GM23338 (cell line): ENCODE data around the gene PSMB10. TPM values are rescaled to one million over a fixed set of nuclear protein-coding genes. Genes with fewer than 3 reads are reported as not detected.
A peak's percentile ranks its signal among the peaks of the same experiment; 100 is the strongest.

Experiments
- ATAC-seq: fragments of 200-7000 bp; cut with Tn5 transposase; 3 replicates; pipeline ENCODE4 v1.9.1; 2020
- DNase-seq: peaks from one replicate; pipeline ENCODE4 v3.0.0-alpha.2; 2015; ENCODE audit warnings: low spot score
- H2AFZ ChIP-seq: fragments of 200-600 bp; sonication (generic); 2 replicates; pipeline ENCODE4 v1.8.0; 2016; ENCODE audit warnings: antibody characterized with exemption, mild to moderate bottlenecking, moderate library complexity
- H3F3A ChIP-seq: fragments of 200-600 bp; sonication (generic); replicated peaks from 2 replicates; pipeline ENCODE4 v1.8.0; 2017; ENCODE audit warnings: antibody characterized with exemption, mixed run types, low read depth
- H3K27ac ChIP-seq: fragments of 200-600 bp; sonication (generic); 2 replicates; pipeline ENCODE4 v1.6.1; 2016; ENCODE audit warnings: low read depth
- H3K27me3 ChIP-seq: fragments of 200-600 bp; sonication (generic); 2 replicates; pipeline ENCODE4 v1.8.0; 2016; ENCODE audit warnings: mild to moderate bottlenecking, mixed run types, moderate library complexity; ENCODE audit not compliant: insufficient read depth
- H3K36me3 ChIP-seq: fragments of 200-600 bp; sonication (generic); 2 replicates; pipeline ENCODE4 v1.8.0; 2016; ENCODE audit warnings: mild to moderate bottlenecking; ENCODE audit not compliant: insufficient read depth
- H3K4me1 ChIP-seq: fragments of 200-600 bp; sonication (generic); 2 replicates; pipeline ENCODE4 v1.8.0; 2016; ENCODE audit warnings: mild to moderate bottlenecking, moderate library complexity; ENCODE audit not compliant: insufficient read depth
- H3K4me2 ChIP-seq: fragments of 200-600 bp; sonication (generic); 2 replicates; pipeline ENCODE4 v1.7.1; 2017; ENCODE audit warnings: mixed run types
- H3K4me3 ChIP-seq: fragments of 200-600 bp; sonication (generic); 2 replicates; pipeline ENCODE4 v1.6.1; 2016; ENCODE audit warnings: mixed run types
- H3K79me2 ChIP-seq: fragments of 200-600 bp; sonication (generic); replicated peaks from 2 replicates; pipeline ENCODE4 v1.8.0; 2017; ENCODE audit warnings: mild to moderate bottlenecking; ENCODE audit not compliant: insufficient read depth
- H3K9me2 ChIP-seq: fragments of 200-600 bp; sonication (generic); 2 replicates; pipeline ENCODE4 v1.8.0; 2017; ENCODE audit not compliant: insufficient read depth
- H4K20me1 ChIP-seq: fragments of 200-600 bp; sonication (generic); replicated peaks from 2 replicates; pipeline ENCODE4 v1.8.0; 2017; ENCODE audit warnings: mild to moderate bottlenecking; ENCODE audit not compliant: insufficient read depth
- H3K27ac Mint-ChIP-seq: 2 replicates; pipeline ENCODE4 v1.8.0; 2020; ENCODE audit warnings: inconsistent platforms, mild to moderate bottlenecking, moderate library complexity, mixed read lengths
- H3K27me3 Mint-ChIP-seq: 3 replicates; pipeline ENCODE4 v1.8.0; 2022; ENCODE audit warnings: low read depth, mild to moderate bottlenecking, moderate library complexity, mixed read lengths, inconsistent platforms; ENCODE audit not compliant: insufficient read depth, poor library complexity
- H3K36me3 Mint-ChIP-seq: 3 replicates; pipeline ENCODE4 v1.8.0; 2021; ENCODE audit warnings: low read depth, mild to moderate bottlenecking, inconsistent platforms, moderate library complexity, mixed read lengths
- H3K4me1 Mint-ChIP-seq: 3 replicates; pipeline ENCODE4 v1.8.0; 2020; ENCODE audit warnings: mild to moderate bottlenecking, inconsistent platforms, mixed read lengths
- H3K4me3 Mint-ChIP-seq: 3 replicates; pipeline ENCODE4 v1.8.0; 2021; ENCODE audit warnings: moderate library complexity, mild to moderate bottlenecking, inconsistent platforms, mixed read lengths
- H3K9me3 Mint-ChIP-seq: 3 replicates; pipeline ENCODE4 v1.8.0; 2020; ENCODE audit warnings: moderate library complexity, mild to moderate bottlenecking, inconsistent platforms, mixed read lengths
- CREB1 ChIP-seq: fragments of 250-450 bp; sonication (Bioruptor Pico); IDR thresholded peaks from 2 replicates; pipeline ENCODE4 v1.5.0; 2020; ENCODE audit warnings: low read depth, mild to moderate bottlenecking, moderate library complexity
- CTCF ChIP-seq, 2 experiments: fragments of 200-600 bp in 1 of 2; sonication (generic) in 1 of 2; conservative IDR thresholded peaks; 2 replicates each; pipeline versions ENCODE4 v1.5.1 to v1.6.1; 2016 to 2017; ENCODE audit warnings: antibody characterized with exemption in 2 of 2, low read depth in 2 of 2, mild to moderate bottlenecking in 2 of 2, moderate library complexity in 1 of 2
- ETS1 ChIP-seq: IDR thresholded peaks from 2 replicates; pipeline ENCODE4 v1.6.1; 2016; ENCODE audit warnings: antibody characterized with exemption
- EZH2 ChIP-seq: fragments of 200-600 bp; sonication (generic); IDR thresholded peaks from one replicate; pipeline ENCODE4 v1.8.0; 2017; ENCODE audit warnings: antibody characterized with exemption, mild to moderate bottlenecking, low read depth; ENCODE audit not compliant: unreplicated experiment
- EZH2phosphoT487 ChIP-seq: fragments of 200-600 bp; sonication (generic); IDR thresholded peaks from one replicate; pipeline ENCODE4 v1.8.1; 2018; ENCODE audit warnings: antibody characterized with exemption; ENCODE audit not compliant: unreplicated experiment
- JUNB ChIP-seq: IDR thresholded peaks from one replicate; pipeline ENCODE4 v1.6.1; 2016; ENCODE audit warnings: antibody characterized with exemption; ENCODE audit not compliant: unreplicated experiment
- NANOG ChIP-seq: IDR thresholded peaks from 2 replicates; pipeline ENCODE4 v1.6.1; 2016; ENCODE audit warnings: antibody characterized with exemption, borderline replicate concordance
- POLR2AphosphoS5 ChIP-seq: IDR thresholded peaks from 2 replicates; pipeline ENCODE4 v1.6.1; 2016; ENCODE audit warnings: antibody characterized with exemption, low read depth
- STAT1 ChIP-seq: IDR thresholded peaks from one replicate; pipeline ENCODE4 v1.6.1; 2016; ENCODE audit warnings: antibody characterized with exemption; ENCODE audit not compliant: unreplicated experiment
- ZNF114 ChIP-seq: fragments of 250-450 bp; sonication (Bioruptor Pico); IDR thresholded peaks from 2 replicates; pipeline ENCODE4 v1.5.0; 2020; ENCODE audit warnings: mild to moderate bottlenecking, moderate library complexity
- ZNF331 ChIP-seq: fragments of 250-450 bp; sonication (Bioruptor Pico); IDR thresholded peaks from 2 replicates; pipeline ENCODE4 v1.5.0; 2020; ENCODE audit warnings: low read depth, mild to moderate bottlenecking, moderate library complexity
- ZNF462 ChIP-seq: fragments of 250-450 bp; sonication (Bioruptor Pico); IDR thresholded peaks from 2 replicates; pipeline ENCODE4 v1.5.0; 2020; ENCODE audit warnings: mild to moderate bottlenecking, moderate library complexity
- polyA plus RNA-seq: library from polyadenylated mRNA; unstranded; fragments of >200 nt; fragmentation: Nextera tagmentation; extraction: Ambion mirVana; gene quantifications from 2 replicates; pipeline ENCODE4 v1.2.1, GENCODE V29; 2016
- total RNA-seq: library from RNA; depleted of rRNA; stranded (reverse); fragments of >200 nt; shearing (Covaris generic); gene quantifications from 2 replicates; pipeline ENCODE4 v1.2.3, GENCODE V29; 2014

Gene PSMB10
- total and polyA plus RNA-seq, 2 experiments from 2014 or later, result 27.5 to 114 TPM

- peak overlapping the region; percentile 89 for H3K4me2 ChIP-seq
- peak; percentile 3; the same call in 2 of the 3 replicates for ATAC-seq
- peak overlapping the region; percentile 55; the same call in 1 of the 2 replicates for H3K4me3 ChIP-seq
- peaks cover 26% of the 10 kb centered on the region for H3K4me1 ChIP-seq
- peaks cover 9% of the 10 kb centered on the region for H3K27me3 Mint-ChIP-seq
- no peak overlapping the region for H2AFZ ChIP-seq
- DNase-seq, result peak; percentile 31
- H3K27ac Mint-ChIP-seq, result peak overlapping the region; percentile 72; the same call in 1 of the 2 replicates
- H3K9me2 ChIP-seq, result no peaks in the 10 kb centered on the region
- H4K20me1 ChIP-seq, result no peaks in the 10 kb centered on the region; the same call in 1 of the 2 replicates
- no peaks in the 10 kb centered on the region for H3K27me3 ChIP-seq
- peaks cover 26% of the 10 kb centered on the region; the same call in 1 of the 2 replicates for H3F3A ChIP-seq
- H3K27ac ChIP-seq, result peak overlapping the region; percentile 92; the same call in 1 of the 2 replicates
- no peak for TF ChIP-seq CREB1 (CRISPR knock-in tag)
- TF ChIP-seq ETS1, result no peak
- TF ChIP-seq ZNF331 (CRISPR knock-in tag), result no peak
- TF ChIP-seq EZH2, result no peak
- no peak for TF ChIP-seq NANOG
- no peak for TF ChIP-seq ZNF462
- no peak for TF ChIP-seq JUNB
- no peak for TF ChIP-seq CTCF (conservative IDR thresholded peaks at IDR 0.05; ENCODE audit: low read depth in 2 of 2)
- no peak for TF ChIP-seq ZNF114
- TF ChIP-seq EZH2phosphoT487, result no peak
- TF ChIP-seq POLR2AphosphoS5, result no peak
- no peak for TF ChIP-seq STAT1
- 0 out of 2 replicates have a peak, but pooled peaks cover 5% of the 10 kb centered on the region for H3K36me3 ChIP-seq
- peak overlapping the region; percentile 67; the same call in 2 of the 3 replicates for H3K4me3 Mint-ChIP-seq
- H3K4me1 Mint-ChIP-seq, result peaks cover 22% of the 10 kb centered on the region
- no peaks in the 10 kb centered on the region; the same call in 2 of the 3 replicates for H3K9me3 Mint-ChIP-seq
- no peaks in the 10 kb centered on the region for H3K79me2 ChIP-seq
- H3K36me3 Mint-ChIP-seq, result peaks cover 28% of the 10 kb centered on the region
Observed at GRCh38 chr16:67885545-67885944, 51.1 kb downstream of the PSMB10 start.
